GM18526 (cell line): ENCODE data around the gene PTGES.

Source experiments
- POLR2A ChIP-seq: IDR thresholded peaks from 3 replicates; pipeline ENCODE4 v1.6.1; 2011; ENCODE audit not compliant: insufficient read length; ENCODE audit errors: extremely low read depth

Gene PTGES

DNA sequence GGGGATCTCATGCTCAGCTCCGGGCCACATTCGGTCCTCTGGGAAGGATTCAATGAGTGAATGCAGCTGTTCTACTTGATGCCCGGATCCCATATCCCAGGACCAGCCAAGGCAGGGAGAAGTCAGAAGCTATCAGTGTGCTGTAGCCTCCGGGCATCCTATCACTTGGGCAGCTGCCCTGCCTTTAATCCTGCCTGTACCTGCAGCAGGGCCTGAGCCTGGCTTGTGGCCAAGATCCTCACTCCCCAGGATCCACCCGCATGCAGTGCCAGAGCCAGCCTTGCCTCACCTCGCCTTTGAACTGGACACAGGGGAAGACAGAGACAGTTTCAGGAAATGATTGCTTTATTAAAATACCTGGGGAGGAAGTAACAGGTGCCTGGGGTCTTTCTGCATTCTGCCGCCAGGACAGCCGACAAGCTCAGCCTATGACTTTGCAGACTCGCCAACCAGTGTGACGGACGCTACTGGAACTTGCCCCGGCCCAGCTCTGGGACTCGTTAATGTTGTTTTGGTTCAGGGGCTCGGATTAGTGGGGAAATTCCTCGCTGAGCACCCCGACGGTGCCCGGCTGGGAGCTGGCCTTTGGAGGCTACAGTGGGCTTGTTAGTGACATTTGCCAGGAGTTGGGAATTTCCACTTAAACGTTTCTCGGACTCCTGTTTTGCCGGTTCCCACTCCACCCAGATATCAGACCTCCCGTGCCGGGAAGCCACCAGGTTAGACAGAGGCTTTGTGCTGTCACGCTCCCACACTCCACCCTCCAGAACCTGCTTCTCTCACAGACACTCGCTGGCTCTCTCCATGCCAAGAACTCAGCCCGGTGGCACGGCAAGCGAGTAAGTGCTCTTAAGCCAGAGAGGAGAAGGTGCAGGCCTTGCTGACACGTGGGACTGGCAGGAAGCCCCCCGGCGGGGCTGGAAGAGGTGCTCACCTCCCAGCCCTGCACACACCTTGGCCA lies 721 bp downstream of the PTGES start:
- TF ChIP-seq POLR2A = no peak

- TF ChIP-seq POLR2A = no peak
Measured at GRCh38 chr9:129750013-129750638, 2.7 kb downstream of the PTGES start.

GRCh38 chr9:129749575-129749974 lies 3.3 kb downstream of the PTGES start:
- TF ChIP-seq POLR2A = no peak

DNA sequence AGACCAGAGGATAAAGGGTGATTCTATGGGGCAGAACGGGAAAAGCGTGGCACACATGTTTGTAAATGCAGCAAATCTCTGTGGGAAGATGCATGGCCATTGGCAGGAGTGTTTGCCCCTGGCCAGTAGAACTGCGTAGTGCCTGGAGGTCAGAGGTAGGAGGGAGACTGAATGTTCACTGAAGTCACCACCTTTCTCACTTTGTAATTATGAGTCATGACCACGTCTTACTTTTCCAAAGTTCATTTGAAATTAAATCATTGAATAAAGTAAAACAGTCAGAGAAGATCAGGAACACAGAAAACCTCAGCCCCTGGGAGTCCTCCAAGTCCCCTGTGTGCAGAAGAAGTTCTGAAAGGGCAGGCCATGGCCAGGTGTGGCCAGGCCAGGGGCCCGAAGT lies 4.6 kb downstream of the PTGES start:
- no peak for TF ChIP-seq POLR2A

- TF ChIP-seq POLR2A = no peak
Measured at GRCh38 chr9:129746092-129746777, 6.6 kb downstream of the PTGES start.

- TF ChIP-seq POLR2A = no peak
Measured at GRCh38 chr9:129745200-129745599, 7.6 kb downstream of the PTGES start.

DNA sequence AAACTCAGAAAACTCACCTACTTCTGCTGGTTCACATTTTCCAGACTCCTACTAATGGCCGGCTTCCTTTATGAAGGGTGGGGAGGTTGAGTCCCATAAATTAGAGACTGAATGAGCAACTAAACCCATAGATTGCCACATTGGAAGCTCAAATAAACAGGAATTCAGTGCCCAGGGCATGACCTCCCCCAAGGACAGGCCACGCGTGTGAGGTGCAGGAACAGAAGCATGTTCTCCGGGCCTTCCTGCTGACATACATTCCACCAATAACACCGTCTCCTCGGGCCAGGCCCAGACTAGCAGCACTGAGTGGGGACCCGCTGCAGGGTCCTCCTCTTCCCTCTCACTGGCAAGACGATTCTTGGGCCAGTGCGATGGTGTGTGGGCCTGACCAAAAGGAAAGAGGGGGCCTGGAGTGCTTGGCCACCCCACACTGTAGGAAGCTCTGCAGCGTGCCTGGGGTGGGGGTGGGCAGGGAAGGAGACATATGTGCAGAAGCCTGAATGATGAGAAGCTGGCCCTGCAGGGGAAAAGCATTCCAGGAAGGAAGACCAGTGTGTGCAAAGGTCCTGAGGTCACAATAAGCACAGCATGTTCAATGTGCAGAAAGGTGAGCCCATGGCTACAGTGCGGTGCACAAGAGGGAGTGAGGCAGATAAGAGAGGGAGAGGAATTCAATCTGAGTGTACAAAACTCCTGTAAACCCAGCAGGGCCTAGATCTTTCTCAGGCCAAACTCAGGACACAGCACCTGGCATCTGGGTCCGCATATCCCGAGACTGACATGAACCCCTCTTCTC lies 12.0 kb downstream of the PTGES start:
- no peak for TF ChIP-seq POLR2A

DNA sequence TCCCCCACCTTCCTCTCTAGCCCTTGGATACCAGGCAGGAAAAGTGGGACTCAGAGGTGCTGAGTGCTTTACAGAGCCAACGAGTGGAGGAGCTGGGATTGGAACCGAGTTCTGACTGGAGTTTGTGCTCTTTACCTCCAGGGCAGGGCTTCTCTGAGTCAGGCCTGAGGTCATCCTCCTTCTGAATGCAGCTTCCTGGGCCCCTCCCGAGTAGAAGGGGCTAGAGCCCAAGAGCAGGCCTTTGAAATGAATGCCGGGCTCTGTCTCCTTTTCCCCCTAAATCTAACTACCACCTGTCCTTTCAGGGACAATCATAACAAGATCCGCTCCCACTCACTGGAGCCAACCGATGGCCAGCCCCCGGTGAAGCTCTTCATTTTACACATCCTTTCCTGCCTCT lies 12.7 kb downstream of the PTGES start:
- no peak for TF ChIP-seq POLR2A

DNA sequence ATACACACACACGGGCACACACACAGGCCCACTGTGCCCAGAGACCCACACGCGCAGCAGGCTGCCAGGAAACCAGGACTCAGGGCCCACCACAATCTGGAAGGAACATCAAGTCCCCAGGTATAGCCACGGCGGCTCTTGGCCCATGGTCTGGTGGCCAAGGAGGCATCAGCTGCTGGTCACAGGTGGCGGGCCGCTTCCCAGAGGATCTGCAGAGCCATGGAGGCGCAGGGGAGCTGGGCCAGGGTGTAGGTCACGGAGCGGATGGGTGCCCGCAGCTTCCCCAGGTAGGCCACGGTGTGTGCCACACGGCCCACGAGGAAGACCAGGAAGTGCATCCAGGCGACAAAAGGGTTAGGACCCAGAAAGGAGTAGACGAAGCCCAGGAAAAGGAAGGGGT lies 13.4 kb downstream of the PTGES start:
- no peak for TF ChIP-seq POLR2A

- TF ChIP-seq POLR2A = no peak
Measured at GRCh38 chr9:129737479-129738274, 15.2 kb downstream of the PTGES start.

- no peak for TF ChIP-seq POLR2A
Measured at GRCh38 chr9:129736334-129736733, 16.5 kb downstream of the PTGES start.

DNA sequence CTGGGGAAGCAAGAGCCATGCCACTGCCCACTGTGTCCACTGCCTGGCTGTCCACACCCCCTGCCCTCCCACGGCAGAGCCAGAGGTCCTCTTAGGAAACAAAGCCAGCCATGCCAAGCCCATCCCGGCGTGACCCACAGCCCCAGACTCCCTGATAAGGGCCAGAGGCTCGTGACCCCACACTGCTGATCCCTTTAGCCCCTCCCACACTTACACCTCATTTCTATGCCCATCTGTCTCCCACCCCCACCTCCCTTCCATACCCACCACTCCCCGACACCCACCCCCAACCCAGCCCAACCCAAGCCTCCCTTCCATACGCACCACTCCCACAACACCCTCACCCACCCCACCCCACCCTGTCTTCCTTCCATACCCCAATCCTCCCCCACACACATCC lies 17.3 kb downstream of the PTGES start:
- TF ChIP-seq POLR2A = no peak

- no peak for TF ChIP-seq POLR2A
Measured at GRCh38 chr9:129733632-129733953, 19.2 kb downstream of the PTGES start.

DNA sequence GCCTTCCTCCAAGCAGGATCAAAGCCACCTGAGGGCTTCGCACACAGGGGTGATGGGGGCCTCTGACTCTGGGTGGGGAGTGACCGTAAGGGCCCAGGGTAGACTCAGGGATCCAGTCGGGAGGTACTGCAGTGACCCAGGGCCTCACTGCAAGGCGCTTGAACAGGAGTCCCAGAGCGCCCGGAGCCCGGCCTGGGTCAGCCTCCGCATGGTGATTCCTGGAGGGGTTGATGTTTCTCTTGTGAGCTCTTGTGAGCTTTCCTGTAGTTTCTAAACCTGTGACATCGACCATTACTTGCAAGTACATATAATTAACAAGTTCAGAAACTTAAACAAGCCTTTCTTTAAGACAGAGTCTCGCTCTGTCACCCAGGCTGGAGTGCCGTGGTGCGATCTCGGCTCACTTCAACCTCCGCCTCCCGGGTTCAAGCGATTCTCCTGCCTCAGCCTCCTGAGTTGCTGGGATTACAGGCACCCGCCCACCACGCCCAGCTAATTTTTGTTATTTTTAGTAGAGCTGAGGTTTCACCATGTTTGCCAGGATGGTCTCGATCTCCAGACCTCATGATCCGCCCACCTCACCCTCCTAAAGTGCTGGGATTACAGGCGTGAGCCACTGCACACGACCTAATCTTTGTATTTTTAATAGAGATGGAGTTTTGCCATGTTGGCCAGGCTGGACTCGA lies 19.8 kb downstream of the PTGES start:
- TF ChIP-seq POLR2A = no peak
